ENCODE results near the gene FBXO10.
A peak's percentile ranks its signal among the peaks of the same experiment; 100 is the strongest.
"Not testable (repeated sequence)": the region's sequence is repeated elsewhere in the genome, so short reads cannot be mapped to it uniquely, and the experiment has no call there.

FBXO10 gene

DNA sequence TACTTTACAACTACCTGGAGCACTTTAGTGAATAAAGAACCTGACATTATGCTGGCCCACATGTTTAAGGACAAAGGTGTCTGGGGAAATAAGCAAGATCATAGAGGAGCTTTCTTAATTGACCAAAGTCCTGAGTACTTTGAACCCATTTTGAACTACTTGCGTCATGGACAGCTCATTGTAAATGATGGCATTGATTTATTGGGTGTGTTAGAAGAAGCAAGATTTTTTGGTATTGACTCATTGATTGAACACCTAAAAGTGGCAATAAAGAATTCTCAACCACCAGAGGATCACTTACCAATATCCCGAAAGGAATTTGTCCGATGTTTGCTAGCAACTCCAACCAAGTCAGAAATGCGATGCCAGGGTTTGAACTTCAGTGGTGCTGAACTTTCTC lies 98.7 kb downstream of the FBXO10 start:
- DNase-seq (ENCODE audit: low read depth in 3 of 3) = not testable (repeated sequence)

DNA sequence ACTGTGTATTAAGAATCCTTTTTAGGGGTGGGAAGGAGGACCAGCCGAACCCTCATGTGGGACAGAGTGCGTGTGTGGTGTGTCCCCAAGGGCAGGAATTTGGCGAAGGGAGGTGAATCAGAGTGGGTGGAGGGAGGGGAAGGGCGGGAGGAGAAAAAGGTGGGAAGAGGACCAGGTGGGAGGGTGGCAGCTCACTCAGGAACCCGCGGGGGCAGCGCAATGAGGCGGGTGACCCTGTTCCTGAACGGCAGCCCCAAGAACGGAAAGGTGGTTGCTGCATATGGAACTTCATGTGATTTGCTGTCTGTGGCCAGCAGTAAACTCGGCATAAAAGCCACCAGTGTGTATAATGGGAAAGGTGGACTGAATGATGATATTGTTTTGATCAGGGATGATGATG lies 99.2 kb downstream of the FBXO10 start:
- DNase-seq (ENCODE audit: low read depth in 3 of 3) = no peak

DNA sequence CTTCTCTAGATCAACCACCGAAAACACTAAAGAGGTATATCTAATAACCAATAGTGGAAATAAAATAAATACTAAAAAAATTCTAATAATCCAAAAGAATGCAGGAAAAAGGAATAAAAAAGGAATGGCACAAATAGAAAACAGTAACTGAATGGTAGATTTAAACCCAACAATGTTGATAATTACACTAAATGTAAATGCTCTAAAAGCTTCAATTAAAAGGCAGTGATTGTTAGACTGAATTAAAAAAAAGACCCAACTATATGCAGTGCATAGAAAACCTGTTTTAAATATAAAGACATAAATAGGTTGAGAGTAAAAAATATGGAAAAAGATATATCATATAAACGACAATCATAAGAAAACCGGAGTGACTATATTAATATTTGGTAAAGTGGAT lies 101.7 kb downstream of the FBXO10 start:
- no peak for DNase-seq (ENCODE audit: low read depth in 3 of 3)

DNA sequence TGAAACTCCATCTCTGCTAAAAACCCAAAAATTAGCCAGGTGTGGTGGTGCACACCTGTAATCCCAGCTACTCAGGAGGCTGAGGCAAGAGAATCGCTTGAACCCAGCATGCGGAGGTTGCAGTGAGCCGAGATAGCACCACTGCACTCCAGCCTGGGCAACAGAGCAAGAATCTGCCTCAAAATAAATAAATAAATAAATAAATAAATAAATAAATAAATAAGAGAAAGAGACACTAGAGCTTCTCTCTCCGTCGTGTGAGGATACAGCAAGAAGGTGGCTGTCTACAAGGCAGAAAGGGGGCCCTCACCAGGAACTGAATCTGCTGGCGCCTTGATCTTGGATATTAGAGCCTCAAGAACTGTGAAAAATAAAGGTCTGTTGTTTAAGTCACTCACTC lies 102.2 kb downstream of the FBXO10 start:
- not testable (repeated sequence) for DNase-seq (ENCODE audit: low read depth in 3 of 3)

DNA sequence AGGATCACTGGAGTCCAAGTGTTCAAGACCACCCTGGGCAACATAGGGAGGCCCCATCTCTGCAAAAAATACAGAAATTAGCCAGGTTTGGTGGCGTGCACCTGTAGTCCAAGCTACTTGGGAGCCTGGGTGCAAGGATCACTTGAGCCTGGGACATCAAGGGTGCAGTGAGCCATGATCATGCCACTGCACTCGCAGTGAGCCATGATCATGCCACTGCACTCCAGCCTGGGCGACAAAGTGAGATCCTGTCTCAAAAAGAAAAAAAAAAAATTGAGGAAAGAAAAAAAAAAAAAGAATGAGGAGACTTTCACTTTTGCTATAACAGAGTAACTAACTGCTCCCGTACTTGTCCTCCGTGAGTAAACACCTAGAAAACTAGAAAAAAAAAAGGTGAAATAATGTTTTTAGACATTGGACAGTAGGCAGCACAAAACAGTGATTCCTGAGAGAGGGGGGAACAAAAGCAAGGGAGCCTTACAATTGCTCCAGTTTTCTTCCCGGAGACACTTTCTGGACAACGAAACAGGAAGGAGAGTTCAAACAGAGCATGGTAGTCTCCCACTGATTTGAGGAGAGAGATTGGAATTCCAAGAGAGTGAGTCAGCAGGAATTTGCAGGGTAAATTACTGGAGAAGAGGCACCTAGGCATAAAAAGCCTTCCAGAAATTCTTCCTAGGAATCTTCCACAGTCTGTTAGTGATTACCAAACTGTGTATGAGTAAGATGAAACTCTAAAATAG lies 104.1 kb downstream of the FBXO10 start:
- DNase-seq (ENCODE audit: low read depth in 3 of 3) = no peak

DNA sequence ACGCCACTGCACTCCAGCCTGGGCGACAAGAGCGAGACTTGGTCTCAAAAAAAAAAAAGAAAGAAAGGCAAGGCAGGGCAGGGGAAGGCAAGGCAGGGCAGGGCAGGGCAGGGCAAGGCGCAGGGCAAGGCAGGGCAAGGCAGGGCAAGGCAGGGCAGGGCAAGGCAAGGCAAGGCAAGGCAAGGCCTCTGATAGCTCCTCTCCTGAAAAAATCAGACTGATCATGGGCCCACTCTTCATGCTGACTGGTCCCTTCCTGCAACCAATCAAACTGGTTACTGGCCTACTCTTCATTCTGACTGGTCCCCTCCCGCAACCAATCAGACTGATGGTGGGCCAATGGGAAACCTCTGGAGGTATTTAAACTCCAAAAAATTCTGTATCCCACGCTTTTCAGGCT lies 107.6 kb downstream of the FBXO10 start:
- no peak for DNase-seq (ENCODE audit: low read depth in 3 of 3)

DNA sequence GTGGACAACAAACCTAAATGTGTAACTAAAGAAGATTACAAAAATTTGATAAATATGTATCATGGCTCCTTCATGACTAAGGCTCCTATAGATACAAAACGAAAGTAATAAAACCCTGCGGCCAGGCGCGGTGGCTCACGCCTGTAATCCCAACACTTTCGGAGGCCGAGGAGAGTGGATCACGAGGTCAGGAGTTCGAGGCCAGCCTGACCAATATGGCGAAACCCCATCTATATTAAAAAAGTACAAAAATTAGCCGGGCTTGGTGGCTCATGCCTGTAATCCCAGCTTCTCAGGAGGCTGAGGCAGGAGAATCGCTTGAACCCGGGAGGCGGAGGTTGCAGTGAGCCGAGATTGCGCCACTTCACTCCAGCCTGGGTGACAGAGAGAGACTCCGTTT lies 108.7 kb downstream of the FBXO10 start:
- not testable (repeated sequence) for DNase-seq (ENCODE audit: low read depth in 3 of 3)

DNA sequence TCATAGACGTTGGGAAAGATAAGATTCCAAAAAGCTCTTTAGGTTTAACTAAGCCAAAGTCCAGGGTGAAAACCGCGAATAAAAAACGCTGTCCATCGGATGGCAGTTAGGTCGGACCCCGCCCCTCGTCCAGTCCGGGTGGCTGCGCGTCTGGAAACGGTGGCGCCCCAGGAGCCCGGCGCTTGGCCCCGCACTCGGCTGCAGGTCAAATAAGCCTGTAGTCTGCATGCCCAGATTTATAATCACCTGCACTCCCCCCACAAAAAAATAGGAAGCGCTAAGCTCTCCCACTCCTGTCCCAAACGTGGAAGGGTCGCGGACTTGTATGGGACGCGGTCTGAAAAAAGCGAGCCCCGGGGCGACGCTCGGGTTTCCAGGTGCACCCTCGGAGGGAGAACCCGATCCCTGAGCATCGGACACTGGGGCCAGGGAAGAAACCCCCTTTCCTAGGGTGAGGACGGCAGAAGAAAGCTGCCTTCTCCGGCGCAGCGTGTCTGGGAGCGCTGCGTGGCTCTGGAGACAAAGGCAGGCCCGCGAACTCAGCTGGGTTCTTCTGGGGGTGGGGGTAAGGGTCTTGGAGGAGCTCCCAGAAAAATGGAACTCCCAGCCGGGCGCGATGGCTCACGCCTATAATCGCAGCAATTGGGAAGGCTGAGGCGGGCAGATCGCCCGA lies 110.0 kb downstream of the FBXO10 start:
- DNase-seq (ENCODE audit: low read depth in 3 of 3) = peak in 2 of 3 experiments; percentile 10 to 17

DNA sequence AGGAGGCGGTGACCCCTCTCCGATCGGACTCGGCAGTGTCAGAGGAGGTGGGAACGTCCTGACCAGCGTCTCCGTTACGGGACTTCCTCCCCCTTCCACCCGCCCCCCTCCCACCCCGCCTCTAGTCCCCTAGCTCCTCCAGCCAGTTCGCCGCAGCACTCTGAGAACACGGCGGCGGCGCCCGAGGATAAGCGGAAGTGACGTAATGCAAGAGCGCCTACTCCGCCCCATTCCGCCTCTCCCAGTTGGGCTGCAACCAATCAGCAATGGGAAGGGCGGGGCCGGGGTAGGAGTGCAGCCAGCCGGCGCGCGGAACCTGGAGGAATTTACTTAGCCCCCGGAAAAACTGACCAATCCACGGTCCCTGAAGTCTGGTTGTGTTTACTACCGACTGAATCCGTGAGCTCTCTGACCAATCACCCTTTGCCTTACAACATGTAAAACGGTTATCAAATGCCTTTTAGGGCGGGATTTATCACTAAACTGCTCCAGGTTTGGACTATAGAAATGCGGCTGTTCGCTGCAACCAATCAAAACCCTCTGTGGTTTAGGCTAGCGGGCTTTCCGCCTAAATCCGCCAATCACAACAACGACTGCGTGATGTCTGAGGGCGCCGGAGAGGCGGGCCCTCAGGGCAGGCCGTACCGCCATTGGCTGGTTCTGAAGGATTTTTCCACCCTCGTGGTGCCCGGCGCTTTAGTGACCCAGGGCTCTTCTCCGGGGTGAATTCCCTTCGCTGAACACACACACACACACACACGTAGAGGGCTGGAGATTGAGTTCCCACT lies 110.7 kb downstream of the FBXO10 start, which contains the start of gene ZBTB5:
Gene ZBTB5, minus strand, starts transcription at position 202 of the 788 bp plus-strand sequence. CDS start 22,899 bp downstream, outside the sequence.
- DNase-seq (ENCODE audit: low read depth in 3 of 3) = peak; percentile 95 to 98 (median 97)

DNA sequence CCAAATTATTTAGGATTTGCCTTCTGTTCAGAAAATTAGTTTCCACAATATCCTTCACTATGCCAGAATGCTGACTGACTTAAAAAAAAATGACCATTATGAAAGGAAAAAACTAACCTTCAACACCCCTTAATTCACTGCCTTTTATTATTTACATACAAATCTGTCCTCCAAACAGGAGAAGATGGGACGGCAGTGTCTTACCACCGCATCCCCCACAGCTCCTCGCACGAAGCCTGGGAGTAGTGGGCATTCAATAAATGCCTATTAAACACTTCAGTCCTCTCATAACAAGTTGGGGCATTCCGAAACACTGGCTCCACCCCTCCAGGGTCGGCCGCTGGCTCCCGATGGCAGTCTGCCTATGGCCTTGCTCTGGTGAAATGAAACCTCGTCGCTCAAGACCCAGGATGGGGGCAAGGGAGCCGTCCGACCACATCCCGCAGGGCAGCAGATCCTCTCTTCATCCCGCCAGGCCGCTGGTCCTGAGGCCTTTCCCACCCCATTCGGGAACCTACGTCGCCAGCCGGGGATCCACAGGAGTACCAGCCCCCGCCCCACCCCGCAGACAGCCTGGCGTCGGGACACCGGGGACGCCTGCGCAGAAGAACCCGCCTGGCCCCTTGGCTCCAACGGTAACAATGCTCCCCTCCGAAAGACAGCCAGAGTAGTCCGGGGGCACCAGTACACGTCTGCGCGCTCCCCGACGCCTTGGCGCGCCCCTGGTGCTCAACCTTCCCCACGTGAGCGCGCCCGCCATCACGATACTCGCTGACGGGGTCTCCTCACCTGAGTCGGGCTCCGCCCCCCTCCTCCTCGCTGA lies 111.5 kb downstream of the FBXO10 start:
- peak in 1 of 3 experiments; percentile 36 for DNase-seq (ENCODE audit: low read depth in 3 of 3)

DNA sequence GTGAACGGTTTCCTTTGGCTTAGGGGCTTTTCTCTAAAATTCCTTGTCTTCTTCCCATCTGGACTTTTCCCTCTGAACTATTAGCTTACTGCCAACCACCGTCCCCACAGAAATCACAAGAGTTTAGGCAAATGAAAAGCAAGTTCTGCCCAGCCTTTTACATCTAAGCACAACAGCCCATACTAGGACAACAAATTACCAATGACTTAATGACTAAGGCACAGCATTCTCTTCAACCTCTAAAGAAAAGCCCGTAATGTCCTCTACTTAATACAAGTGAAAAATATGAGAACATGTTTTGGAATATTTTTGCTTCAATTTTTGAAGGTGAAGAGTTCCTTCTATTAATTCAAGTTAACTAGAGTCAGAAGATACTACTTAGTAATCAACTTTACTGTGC lies 112.2 kb downstream of the FBXO10 start:
- DNase-seq (ENCODE audit: low read depth in 3 of 3) = no peak
